HK-2 (cell line): ENCODE data around the gene GSE1.

ENCODE experiments used
- DNase-seq: peaks from one replicate; pipeline ENCODE4 v3.0.0-alpha.2; 2018; ENCODE audit not compliant: unreplicated experiment

Gene GSE1

DNA sequence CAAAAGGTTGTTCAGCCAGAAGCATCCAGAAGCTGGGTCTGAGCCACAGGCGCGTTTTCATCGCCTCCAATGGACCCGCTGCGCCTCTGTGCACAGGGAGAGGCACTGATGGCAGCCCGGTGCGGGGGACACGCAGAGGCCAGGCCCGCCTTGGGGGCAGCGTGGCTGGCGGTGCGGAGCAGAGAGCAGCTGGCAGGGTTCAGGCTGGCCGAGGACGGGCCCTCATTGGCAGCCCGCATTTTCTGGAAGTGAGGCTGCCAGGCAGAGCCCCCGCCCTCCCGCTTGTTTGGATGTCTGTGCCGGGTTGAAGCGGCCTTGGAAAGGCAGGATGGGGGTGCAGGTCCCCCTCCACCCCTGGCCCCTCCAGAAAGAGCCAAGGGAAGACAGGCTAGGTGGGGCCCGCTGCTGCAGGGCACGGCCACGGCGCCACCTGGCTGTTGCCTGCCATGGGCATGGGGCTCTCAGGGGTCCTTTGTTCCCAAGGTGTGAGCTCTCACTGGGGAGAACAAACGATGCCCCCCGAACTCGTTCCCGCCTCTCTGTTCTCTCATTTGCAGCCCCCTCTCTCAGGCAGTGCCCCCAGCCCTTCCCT is 18.8 kb downstream of the GSE1 start:
- DNase-seq, result no peak

DNA sequence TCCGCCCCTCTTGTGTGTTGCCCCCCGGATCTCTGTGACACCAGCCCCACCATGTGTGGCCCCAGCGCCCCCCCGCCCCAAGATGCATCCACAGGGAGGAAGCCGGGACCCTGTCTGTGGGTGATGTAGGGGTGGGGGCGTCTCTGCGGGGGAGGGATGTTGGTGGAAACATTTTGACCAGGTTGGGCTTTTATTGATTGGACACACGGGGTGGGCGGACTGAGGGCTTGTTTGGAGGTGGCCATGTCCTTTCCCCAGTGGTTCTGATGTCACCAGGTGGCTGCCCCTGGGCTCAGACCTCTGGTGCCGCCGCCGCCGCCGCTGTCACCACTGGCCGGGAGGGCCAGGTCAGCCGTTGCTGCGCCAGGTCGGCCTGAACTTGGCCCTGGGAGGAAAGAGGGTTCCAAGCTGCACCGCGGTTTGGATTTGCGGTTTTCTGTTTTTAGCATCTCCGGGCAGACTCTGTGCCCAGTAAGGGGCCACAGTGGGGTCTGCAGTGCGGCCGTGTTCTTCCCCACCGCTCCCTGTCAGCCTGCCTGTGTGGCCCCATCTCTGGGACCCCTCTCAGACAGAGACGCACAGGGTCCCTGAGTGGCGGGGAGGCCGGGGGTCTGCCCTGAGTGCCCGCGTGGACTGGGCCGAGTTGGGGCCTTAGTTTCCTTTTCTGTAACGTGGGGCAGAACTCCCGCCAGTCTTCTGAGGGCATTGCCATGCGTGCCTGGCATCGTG is 19.8 kb downstream of the GSE1 start:
- no peak for DNase-seq

GRCh38 chr16:85633438-85633743 is 20.3 kb downstream of the GSE1 start:
- no peak for DNase-seq

DNA sequence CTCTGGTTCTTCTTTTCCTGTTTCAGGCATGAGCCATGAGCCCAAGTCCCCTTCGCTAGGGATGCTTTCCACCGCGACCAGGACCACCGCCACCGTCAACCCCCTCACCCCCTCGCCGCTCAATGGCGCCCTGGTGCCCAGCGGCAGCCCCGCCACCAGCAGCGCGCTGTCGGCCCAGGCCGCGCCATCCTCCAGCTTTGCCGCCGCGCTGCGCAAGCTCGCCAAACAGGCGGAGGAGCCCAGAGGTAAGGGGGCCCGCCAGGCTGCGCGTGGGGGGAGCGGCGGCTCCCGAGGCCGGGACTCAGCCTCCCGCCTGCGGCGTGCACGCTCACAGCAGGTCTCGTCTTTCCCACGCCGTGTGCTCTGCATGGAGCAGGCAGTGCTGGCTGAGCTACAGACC is 20.8 kb downstream of the GSE1 start:
- no peak for DNase-seq

- no peak for DNase-seq
Observed at GRCh38 chr16:85634747-85635544, 21.8 kb downstream of the GSE1 start.

DNA sequence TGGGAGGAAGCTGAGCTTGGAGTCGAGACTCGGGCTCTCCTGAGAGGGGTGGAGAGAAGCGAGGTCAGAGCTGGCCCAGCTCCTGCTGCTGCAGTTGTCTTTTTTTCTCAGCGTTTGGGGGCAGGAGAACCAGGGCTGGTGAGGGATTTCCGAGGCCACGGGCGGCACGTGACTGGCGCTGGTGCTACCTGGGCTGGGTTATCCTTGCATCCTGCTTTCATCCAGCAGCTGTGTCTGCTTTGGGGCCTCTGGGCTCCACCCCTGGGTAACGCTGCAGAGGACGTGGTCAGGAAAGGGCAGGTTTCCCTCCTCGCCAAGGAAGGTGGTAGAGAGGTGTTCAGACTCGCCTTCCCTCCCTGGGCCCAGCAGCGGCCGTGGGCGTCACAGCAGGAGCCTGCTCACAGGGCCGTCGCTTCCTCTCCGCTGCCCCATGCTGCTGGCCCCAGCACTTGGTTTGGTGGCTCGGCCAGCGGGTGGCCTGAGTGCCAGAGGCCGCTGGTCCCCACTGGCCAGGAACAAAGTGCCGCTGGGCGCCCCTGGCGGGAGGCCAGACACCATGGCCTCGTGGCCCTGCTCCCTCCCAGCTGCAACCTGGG is 22.5 kb downstream of the GSE1 start:
- DNase-seq, result no peak

DNA sequence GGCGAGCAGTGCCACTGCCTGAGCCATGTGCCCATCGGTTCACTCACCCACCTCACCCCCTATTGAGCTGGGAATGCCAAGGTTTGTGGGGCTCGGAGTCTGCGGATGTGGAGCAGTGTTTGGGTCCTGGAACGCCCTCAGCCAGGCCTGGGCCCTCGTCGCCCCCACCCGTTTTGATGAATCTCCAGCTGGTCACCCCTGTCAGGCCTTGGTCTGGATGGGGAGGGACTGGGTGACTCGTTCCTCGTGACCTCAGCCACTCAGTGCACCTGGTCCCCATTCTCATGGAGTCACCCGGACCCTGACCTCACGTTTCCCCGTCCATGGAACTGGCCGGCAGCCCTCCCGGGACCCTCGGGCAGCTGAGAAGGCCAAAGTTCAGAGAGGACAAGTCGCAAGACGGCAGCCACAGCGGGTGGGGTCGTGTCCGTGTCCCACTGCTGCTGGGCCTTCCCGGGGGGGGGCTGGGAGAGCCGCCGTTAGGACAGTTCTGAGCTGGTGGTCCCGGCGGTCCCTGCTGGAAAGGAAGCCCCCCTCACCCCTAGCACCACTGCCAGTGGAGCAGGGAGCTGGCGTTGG is 23.2 kb downstream of the GSE1 start:
- DNase-seq, result no peak

DNA sequence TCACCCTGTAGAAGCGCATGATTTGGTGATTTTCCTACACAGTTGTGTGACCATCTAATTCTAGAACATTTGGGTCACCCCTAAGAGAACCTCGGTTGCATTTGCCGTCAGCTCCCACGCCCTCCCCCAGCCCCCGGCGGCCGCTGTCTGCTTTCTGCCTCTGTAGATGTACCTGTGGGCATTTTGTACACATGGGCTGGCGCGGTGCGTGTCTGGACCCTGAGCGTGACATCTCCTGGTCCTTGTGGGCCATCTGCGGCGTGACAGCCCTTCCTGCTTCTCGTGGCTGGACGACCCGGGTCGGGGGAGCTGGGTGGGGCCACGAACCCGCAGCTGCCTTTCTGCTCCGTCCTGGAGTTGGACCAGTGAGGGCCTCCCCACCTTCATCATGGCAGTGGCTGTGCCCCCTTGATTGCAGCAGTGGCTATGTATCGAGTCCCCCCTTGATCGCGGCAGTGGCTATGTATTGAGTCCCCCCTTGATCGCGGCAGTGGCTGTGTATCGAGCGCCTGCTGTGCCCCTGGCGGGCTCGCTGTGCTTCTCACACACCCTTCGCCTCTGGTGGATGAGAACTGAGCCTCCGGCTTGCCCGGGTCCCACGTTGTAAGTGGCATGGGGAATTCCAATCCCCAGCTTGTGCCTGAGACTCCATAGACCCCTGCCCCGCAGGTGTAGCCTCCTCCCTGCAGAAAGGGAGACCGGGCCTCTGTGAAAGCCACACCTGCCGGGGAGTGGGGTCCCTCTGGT is 24.1 kb downstream of the GSE1 start:
- DNase-seq, result no peak

GRCh38 chr16:85637808-85638647 is 24.9 kb downstream of the GSE1 start:
- no peak for DNase-seq

DNA sequence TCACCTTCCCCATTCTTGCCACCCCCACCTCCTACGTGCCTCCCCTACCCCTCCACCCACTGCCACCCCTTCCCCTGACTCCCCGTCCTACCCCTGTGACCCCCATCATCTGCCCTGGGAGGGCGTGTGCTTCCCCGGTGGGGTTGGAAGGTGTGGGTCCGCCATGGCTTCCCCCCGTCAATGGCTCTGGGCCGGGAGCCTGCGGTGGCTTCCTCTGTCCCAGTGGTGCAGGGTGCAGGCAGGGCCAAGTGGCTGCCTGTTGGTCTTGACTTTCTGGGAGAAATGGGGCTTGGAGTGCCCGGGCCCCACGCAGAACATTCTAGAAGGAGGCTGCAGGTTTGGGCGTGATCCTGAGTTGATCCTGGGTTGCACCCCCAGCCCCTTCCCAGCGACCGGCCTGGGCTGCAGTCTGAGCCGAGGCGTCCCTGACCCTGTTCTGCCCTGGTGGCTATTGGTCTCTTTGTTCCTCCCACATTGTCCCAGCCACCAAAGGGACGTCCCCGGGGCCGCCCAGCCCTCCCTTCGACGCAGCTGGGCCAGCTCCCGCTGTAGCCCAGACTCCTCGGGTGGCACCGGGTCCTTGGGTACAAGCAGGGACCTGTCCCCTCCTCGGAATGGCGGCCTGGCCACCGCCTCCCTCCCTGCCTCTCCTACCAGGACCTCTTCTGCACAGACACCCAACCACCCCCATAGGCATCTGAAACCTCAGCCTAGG is 25.7 kb downstream of the GSE1 start:
- no peak for DNase-seq

DNA sequence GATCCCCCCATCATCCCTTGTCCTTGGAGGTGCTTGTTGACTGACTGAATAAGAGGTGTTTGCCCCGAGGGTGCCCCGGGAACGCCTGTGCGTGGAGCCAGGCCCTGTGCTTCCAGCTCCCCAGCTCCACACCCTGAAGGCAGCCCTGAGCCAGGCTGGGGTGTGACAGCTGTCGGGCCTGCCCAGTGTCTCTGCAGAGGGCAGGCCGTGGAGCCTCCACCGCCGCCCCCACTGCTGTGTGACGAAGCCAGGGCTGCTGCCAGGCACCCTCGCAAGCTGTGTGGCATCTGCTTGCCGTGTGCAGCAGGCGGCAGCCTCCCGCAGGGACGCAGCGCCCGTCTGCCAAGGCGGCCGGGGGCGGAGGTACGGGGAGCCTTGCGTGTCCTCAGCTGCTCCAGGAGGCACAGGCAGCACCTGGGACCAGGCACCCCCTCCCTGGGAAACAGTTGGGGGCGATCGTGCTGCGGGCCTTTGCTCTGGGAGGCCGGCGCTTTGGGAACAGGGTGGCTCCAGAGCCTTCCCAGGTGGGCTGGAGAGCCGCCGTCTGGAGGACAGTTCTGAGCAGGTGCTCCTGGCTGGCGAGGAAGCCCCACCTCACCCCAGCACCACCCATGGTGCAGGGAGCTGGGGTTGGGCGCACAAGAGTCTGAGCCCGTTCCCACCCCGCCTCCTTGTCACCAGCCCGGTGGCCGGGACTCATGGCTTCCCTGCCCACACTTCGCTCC is 26.6 kb downstream of the GSE1 start:
- no peak for DNase-seq

DNA sequence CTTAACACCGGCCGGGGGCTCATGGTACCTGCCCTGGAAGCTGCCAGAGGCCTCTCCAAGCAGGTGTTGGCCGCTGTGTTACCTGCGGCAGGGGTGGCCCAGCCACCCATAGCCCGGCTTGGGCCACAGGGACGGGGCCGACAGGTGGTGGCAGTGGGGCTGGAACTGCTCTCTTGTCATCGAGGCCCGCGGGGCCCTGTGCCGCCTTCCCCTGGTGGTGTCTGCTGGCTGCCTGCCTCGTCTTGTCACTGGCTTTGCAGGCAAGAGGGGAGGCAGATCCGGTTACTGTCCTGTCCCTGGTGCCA is 27.1 kb downstream of the GSE1 start:
- no peak for DNase-seq

DNA sequence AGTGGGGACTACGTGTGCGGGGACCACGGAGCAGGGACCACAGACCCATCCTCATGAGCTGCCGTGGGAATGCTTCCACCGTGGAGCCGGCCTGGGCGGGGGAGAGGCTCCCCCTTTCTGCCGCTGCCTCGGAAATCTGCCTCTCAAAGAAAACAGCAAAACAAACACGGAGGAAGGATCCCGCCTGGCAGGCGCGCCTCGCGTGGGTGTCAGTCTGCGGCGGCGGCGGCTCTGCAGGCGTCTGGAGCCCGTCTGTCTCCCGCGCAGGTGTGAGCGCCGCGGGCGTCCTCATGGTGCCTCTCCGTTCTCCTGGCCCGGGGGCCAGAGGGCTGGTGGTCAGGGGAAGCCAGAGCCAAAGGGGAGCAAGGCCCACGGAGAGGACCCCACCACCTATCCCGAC is 27.5 kb downstream of the GSE1 start:
- DNase-seq, result no peak

DNA sequence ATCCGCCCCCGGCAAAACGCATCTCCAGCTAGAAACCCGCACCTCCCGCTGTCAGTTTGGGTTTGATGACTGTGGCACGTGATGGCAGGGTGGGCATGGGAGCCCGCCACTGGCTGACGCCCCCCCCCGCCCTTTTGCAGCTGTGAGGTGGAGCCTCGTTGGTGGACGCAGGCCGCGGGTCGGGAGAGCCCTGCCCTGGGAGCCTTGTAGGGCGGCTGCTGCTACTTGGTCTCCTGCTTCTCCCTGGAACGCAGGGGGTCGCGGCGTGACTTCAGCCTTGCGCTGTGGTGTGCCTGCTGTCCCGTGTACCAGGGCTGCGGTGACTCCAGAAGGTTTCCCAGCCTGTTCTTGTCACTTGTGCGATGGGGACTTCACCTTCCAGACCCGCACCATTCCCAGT is 28.2 kb downstream of the GSE1 start:
- DNase-seq, result no peak

DNA sequence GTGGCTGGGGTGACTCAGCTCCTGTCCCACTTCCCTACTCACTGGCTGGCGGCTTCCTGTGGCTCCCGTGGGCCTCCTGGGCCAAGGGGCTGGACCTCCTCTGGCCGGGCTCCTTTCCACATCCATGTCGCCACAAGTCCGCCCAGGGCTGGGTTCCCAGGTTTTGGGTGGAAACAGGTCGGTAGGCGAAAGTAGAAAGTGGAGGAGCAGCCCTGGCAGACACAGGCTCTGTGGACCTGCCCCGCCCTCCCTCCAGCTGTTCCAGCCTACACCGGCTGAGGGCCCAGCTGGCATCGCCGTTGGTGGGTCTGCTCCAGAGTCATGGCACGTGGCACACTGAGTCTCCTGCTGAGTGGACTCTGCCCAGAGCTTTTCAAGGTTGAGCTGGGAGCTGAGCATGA is 28.7 kb downstream of the GSE1 start:
- DNase-seq, result no peak

- no peak for DNase-seq
Observed at GRCh38 chr16:85642762-85643358, 29.7 kb downstream of the GSE1 start.

DNA sequence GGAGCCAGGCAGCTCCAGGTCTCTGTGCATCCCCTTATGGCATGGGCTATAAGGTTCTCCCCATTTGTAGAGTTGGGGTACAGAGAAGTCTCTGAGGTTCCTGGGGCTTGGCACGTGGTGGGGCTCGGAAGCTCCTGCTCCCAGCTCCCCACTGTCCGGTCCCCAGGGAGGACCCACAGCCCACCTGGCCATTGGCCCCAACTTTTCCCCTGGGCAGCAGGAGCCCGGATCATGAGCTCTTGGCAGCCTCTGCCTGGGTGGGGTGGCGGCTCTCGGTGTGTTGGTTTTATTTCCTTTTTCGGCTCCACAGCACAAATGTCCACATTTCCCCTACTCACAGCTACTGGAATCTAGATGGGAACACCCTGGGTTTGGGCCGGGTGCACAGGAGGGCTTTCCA is 30.5 kb downstream of the GSE1 start:
- DNase-seq, result no peak

DNA sequence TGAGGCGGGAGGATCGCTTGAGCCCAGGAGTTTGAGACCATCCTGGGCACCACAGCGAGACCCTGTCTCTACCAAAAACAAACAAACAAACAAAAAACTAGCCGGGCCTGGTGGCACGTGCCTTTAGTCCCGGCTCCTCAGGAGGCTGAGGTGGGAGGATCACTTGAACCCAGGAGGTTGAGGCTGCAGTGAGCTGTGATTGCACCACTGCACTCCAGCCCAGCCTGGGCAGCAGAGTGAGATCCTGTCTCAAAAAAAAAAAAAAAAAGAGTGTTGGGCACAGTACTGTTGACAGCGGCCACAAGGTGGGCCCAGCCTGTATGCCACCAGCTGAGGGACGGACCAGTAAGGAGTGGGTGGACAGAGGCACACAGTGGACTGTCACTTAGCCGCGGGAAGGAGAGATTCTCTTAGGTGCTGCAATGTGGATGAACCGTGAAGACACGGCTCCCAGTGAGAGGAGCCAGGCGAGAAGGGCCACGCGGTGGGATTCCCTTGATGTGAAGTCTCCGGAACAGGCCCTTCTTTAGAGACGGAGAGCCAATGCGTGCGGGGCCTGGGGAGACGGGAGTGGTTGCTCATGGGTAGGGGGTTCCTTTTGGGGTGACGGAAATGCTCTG is 31.1 kb downstream of the GSE1 start:
- DNase-seq, result no peak
